Smooth muscle cell (in vitro differentiated cells): ENCODE measurements around the gene DRC7. TPM values are rescaled to one million over a fixed set of nuclear protein-coding genes. Genes with fewer than 3 reads are reported as not detected.

ENCODE experiments used
- DNase-seq: peaks from one replicate; lab custom pipeline; 2025; ENCODE audit not compliant: unreplicated experiment; lab: John Stamatoyannopoulos, UW
- H2AFZ ChIP-seq: fragments of 200-600 bp; sonication (generic); 2 replicates; pipeline ENCODE4 v1.6.0; 2016; ENCODE audit warnings: antibody characterized with exemption, low read depth, mild to moderate bottlenecking
- H3F3A ChIP-seq: fragments of 200-600 bp; sonication (generic); 2 replicates; pipeline ENCODE4 v1.6.0; 2017; ENCODE audit warnings: antibody characterized with exemption, low read depth
- H3K27ac ChIP-seq: fragments of 200-600 bp; sonication (generic); 2 replicates; pipeline ENCODE4 v1.5.1; 2016; ENCODE audit warnings: low read depth, mild to moderate bottlenecking
- H3K27me3 ChIP-seq: fragments of 200-600 bp; sonication (generic); 2 replicates; pipeline ENCODE4 v1.6.1; 2016; ENCODE audit warnings: low read depth, mild to moderate bottlenecking
- H3K36me3 ChIP-seq: fragments of 200-600 bp; sonication (generic); 2 replicates; pipeline ENCODE4 v1.5.1; 2016; ENCODE audit warnings: low read depth
- H3K4me1 ChIP-seq: fragments of 200-600 bp; sonication (generic); 2 replicates; pipeline ENCODE4 v1.5.1; 2016; ENCODE audit warnings: low read depth
- H3K4me2 ChIP-seq: fragments of 200-600 bp; sonication (generic); 2 replicates; pipeline ENCODE4 v1.6.0; 2016; ENCODE audit warnings: mild to moderate bottlenecking
- H3K4me3 ChIP-seq: fragments of 200-600 bp; sonication (generic); 2 replicates; pipeline ENCODE4 v1.5.1; 2016; ENCODE audit warnings: mild to moderate bottlenecking
- H3K79me2 ChIP-seq: fragments of 200-600 bp; sonication (generic); 2 replicates; pipeline ENCODE4 v1.6.0; 2016; ENCODE audit warnings: low read depth, mild to moderate bottlenecking
- H3K9ac ChIP-seq: fragments of 200-600 bp; sonication (generic); 2 replicates; pipeline ENCODE4 v1.6.0; 2016; ENCODE audit warnings: low read depth
- H3K9me3 ChIP-seq: fragments of 200-600 bp; sonication (generic); replicated peaks from 2 replicates; pipeline ENCODE4 v1.5.1; 2016; ENCODE audit warnings: low read depth
- H4K20me1 ChIP-seq: fragments of 200-600 bp; sonication (generic); 2 replicates; pipeline ENCODE4 v1.6.0; 2016; ENCODE audit warnings: low read depth
- WGBS: methylation state at CpG from one replicate; pipeline ENCODE4 v1.1.7; 2016; ENCODE audit warnings: low lambda C conversion rate; 5-methylcytosine and 5-hydroxymethylcytosine counted together
- polyA plus RNA-seq: library from polyadenylated mRNA; unstranded; fragments of >200 nt; fragmentation: Nextera tagmentation; extraction: Ambion mirVana; gene quantifications from 2 replicates; pipeline ENCODE4 v1.2.1, GENCODE V29; 2016
- total RNA-seq: library from RNA; depleted of rRNA; stranded (reverse); fragments of >200 nt; gene quantifications from 2 replicates; pipeline ENCODE4 v1.2.3, GENCODE V29; 2014
- TF ChIP-seq, protein P1 (sequence below): fragments of 200-600 bp; sonication (generic); IDR thresholded peaks from 2 replicates; pipeline ENCODE4 v1.5.1; 2017; ENCODE audit warnings: borderline replicate concordance, mild to moderate bottlenecking, antibody characterized with exemption; ENCODE audit not compliant: insufficient read depth, poor library complexity, severe bottlenecking

The DRC7 gene
- total and polyA plus RNA-seq, 2 experiments from 2014 or later = 0.94 TPM; not detected in 1

DNA sequence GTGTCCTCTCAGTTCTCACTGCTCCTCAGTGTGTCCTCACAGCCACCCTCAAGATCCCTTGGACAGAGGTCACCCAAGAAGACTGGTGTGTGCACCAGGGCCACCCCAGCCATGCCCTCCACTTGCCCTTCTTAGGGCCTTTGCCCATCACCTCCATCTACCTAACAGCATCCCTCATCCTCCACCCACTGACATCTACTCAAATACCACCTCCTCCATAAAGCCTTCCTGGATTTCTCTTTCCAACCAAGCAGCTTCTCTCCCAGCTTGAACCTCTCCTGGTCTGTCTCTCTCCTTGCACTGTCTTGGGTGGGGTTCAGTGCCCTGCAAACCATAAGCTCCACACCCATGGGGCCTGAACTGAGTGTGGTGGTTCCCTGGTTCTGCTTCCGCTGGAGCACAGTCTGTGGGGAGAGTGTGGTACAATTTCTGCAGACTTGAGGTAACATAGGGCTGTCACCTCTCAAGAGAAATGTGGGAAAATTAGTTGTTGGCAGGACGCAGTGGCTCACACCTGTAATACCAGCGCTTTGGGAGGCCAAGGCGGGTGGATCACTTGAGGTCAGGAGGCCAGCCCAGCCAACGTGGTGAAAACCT, 55.3 kb downstream of the DRC7 start:
- no peaks in the 10 kb centered on the region for H4K20me1 ChIP-seq
- WGBS = 93% methylated on average over 5 of the region's 5 CpGs
- no peaks in the 10 kb centered on the region for H3K36me3 ChIP-seq
- DNase-seq = no peak
- no peaks in the 10 kb centered on the region for H3F3A ChIP-seq
- H3K9ac ChIP-seq = no peak overlapping the region
- no peak overlapping the region for H3K4me2 ChIP-seq
- no peaks in the 10 kb centered on the region for H3K79me2 ChIP-seq
- TF ChIP-seq, protein P1, sequence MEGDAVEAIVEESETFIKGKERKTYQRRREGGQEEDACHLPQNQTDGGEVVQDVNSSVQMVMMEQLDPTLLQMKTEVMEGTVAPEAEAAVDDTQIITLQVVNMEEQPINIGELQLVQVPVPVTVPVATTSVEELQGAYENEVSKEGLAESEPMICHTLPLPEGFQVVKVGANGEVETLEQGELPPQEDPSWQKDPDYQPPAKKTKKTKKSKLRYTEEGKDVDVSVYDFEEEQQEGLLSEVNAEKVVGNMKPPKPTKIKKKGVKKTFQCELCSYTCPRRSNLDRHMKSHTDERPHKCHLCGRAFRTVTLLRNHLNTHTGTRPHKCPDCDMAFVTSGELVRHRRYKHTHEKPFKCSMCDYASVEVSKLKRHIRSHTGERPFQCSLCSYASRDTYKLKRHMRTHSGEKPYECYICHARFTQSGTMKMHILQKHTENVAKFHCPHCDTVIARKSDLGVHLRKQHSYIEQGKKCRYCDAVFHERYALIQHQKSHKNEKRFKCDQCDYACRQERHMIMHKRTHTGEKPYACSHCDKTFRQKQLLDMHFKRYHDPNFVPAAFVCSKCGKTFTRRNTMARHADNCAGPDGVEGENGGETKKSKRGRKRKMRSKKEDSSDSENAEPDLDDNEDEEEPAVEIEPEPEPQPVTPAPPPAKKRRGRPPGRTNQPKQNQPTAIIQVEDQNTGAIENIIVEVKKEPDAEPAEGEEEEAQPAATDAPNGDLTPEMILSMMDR = no peak
- H3K27me3 ChIP-seq = no peaks in the 10 kb centered on the region
- no peak overlapping the region for H2AFZ ChIP-seq
- no peak overlapping the region for H3K27ac ChIP-seq
- H3K4me1 ChIP-seq = no peaks in the 10 kb centered on the region
- H3K4me3 ChIP-seq = no peak overlapping the region
- H3K9me3 ChIP-seq = no peaks in the 10 kb centered on the region

DNA sequence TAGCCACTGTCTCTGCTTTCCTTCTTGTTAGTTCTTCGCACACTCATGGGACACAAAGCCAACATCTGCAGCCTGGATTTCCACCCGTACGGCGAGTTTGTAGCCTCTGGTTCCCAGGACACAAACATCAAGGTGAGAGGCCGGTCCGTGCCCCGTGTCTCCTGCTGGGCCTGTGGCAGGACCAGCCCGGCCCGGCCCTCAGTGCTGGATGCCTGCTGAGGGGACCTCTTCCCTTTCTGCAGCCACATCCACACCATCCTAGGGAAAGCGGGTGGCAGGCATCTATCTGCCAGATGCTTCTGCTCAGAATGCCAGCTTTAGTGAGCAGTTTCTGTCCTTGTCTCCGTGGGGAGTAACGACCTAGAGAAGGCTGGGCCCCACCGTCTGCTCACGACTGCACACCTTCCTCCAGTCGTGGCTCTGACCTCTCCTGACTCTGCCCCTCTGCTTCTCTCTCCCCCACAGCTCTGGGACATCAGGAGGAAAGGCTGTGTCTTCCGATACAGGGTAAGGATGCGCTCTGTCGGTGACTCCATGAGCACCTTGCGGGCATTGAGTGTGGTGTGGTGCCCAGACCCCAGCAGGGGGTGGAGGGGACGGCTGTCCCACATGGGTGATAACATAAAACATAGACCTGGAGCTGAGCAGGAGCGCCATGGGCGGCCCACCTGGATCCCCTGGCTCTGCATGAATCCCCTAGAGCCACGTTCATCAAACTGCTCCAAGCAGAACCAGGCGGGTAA, 56.4 kb downstream of the DRC7 start:
- WGBS = 96% methylated on average over 24 of the region's 24 CpGs
- Histone ChIP-seq H3K9ac (no peak overlapping the region), H3K9me3 (no peaks in the 10 kb centered on the region), H4K20me1 (no peaks in the 10 kb centered on the region), H3F3A (no peaks in the 10 kb centered on the region), H2AFZ (no peak overlapping the region), H3K4me2 (no peak overlapping the region), H3K4me3 (no peak overlapping the region), H3K27ac (no peak overlapping the region), H3K36me3 (no peaks in the 10 kb centered on the region), H3K79me2 (no peaks in the 10 kb centered on the region), H3K27me3 (no peaks in the 10 kb centered on the region), H3K4me1 (no peaks in the 10 kb centered on the region)
- DNase-seq = no peak
- TF ChIP-seq, protein P1 = no peak

DNA sequence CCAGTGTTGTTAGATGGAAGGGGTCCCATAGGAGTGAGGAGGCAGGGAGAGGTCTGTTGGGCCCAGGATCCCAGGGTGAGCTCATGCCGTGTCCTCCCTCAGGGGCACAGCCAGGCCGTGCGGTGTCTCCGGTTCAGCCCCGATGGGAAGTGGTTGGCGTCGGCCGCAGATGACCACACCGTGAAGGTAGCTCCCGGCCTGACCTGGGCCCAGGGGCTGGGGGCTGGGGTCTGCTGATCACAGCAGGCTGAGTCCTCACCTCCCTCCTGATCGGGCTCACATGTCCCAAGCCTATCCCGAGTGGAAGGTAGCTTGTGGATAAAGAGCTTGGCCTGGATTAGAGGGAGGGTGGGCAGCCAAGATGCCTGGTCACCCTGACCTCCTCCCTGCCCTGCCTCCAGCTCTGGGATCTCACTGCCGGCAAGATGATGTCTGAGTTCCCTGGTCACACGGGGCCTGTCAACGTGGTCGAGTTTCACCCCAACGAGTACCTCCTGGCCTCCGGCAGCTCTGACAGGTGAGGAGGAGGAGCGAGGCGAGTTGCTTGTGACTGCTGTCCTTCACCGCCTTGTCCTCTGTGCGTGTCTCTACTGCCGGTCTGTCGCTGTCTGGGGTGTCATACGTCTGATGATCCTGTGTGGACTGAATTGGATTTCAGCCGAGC, 57.1 kb downstream of the DRC7 start:
- Histone ChIP-seq H2AFZ (no peak overlapping the region), H3K27me3 (no peaks in the 10 kb centered on the region), H3K4me2 (no peak overlapping the region), H3K79me2 (no peaks in the 10 kb centered on the region), H3K4me3 (no peak overlapping the region), H3K4me1 (no peaks in the 10 kb centered on the region), H4K20me1 (no peaks in the 10 kb centered on the region), H3K9ac (no peak overlapping the region), H3F3A (no peaks in the 10 kb centered on the region), H3K36me3 (no peaks in the 10 kb centered on the region), H3K27ac (no peak overlapping the region), H3K9me3 (no peaks in the 10 kb centered on the region)
- no peak for DNase-seq
- WGBS = 93% methylated on average over 26 of the region's 26 CpGs
- TF ChIP-seq, protein P1 = no peak
